SH-SY5Y (cell line): Measurements from ENCODE around the gene COL18A1.

ENCODE experiments used
- GATA2 ChIP-seq: IDR thresholded peaks from 2 replicates; pipeline ENCODE4 v1.6.1; 2011; ENCODE audit warnings: mild to moderate bottlenecking, low read depth, low read length
- GATA3 ChIP-seq: IDR thresholded peaks from 2 replicates; pipeline ENCODE4 v1.6.1; 2011; ENCODE audit warnings: low read depth, mild to moderate bottlenecking, low read length, moderate library complexity

- TF ChIP-seq GATA3: no peak
- TF ChIP-seq GATA2: no peak
Measured at GRCh38 chr21:45539796-45540600, 135.0 kb downstream of the COL18A1 start.
